RWPE1 (cell line): ENCODE data around the gene METTL18.

ENCODE experiments used
- CTCF ChIA-PET: fragments of 350-600 bp; sonication (Branson Sonifier 250); formaldehyde crosslinking; extraction: SDS; loops from one replicate; lab custom pipeline; 2021; lab: Yijun Ruan, JAX
- POLR2A ChIA-PET: fragments of 400-600 bp; formaldehyde crosslinking; extraction: SDS; loops from one replicate; lab custom pipeline; 2020; ENCODE audit warnings: antibody characterized with exemption; ENCODE audit not compliant: low non-redundant PET; lab: Yijun Ruan, JAX
- DNase-seq: peaks from one replicate; pipeline ENCODE4 v3.0.0; 2012; ENCODE audit warnings: low spot score
- H3K27ac ChIP-seq: fragments of 450-650 bp; 2 replicates; pipeline ENCODE4 v1.5.1; 2017
- CTCF ChIP-seq: fragments of 450-650 bp; conservative IDR thresholded peaks from 2 replicates; pipeline ENCODE4 v1.5.1; 2017; ENCODE audit warnings: low read depth, mild to moderate bottlenecking

METTL18 gene

GRCh38 chr1:169794530-169795416 lies at the start of gene METTL18:
Gene METTL18 (minus strand): TSS chr1:169794907. CDS start chr1:169793695, 1,212 bp downstream.
- TF ChIP-seq CTCF, result no peak
- H3K27ac ChIP-seq, result peak within 1 kb of the TSS; percentile 83
- DNase-seq, result peak; percentile 95
- CTCF ChIA-PET, result interaction anchor here (0.6 to 0.7 kb wide), 2 partner anchors 25 to 194 kb away, joined by 3 read pairs; no protein-coding TSS in a partner anchor
- POLR2A ChIA-PET, result interaction anchor here (0.6 kb wide), 1 partner anchor 12 kb away, joined by 3 read pairs; no protein-coding TSS in a partner anchor

GRCh38 chr1:169838942-169839341 lies 44.2 kb upstream of the METTL18 start:
- no peak for DNase-seq
- H3K27ac ChIP-seq, result no peak overlapping the region
- CTCF ChIA-PET, result no interaction called here
- TF ChIP-seq CTCF, result no peak
- POLR2A ChIA-PET, result no interaction called here

GRCh38 chr1:169836198-169836597 lies 41.5 kb upstream of the METTL18 start:
- no peak overlapping the region for H3K27ac ChIP-seq
- DNase-seq, result no peak
- TF ChIP-seq CTCF, result no peak
- ChIA-PET POLR2A (no interaction called here), CTCF (interaction anchor here (0.8 kb wide), 1 partner anchor 1409 kb away, joined by 3 read pairs; no protein-coding TSS in a partner anchor)

GRCh38 chr1:169835647-169836046 lies 40.9 kb upstream of the METTL18 start:
- DNase-seq, result no peak
- ChIA-PET POLR2A (no interaction called here), CTCF (interaction anchor here (0.8 kb wide), 1 partner anchor 1410 kb away, joined by 3 read pairs; no protein-coding TSS in a partner anchor)
- TF ChIP-seq CTCF, result no peak
- H3K27ac ChIP-seq, result no peak overlapping the region

GRCh38 chr1:169834869-169835268 lies 40.2 kb upstream of the METTL18 start:
- ChIA-PET POLR2A (no interaction called here), CTCF (no interaction called here)
- DNase-seq, result no peak
- no peak overlapping the region for H3K27ac ChIP-seq
- TF ChIP-seq CTCF, result no peak

GRCh38 chr1:169833179-169833901 lies 38.6 kb upstream of the METTL18 start:
- CTCF ChIA-PET, result interaction anchor here (0.5 to 0.6 kb wide), 4 partner anchors 119 to 1490 kb away, joined by 3 read pairs; no protein-coding TSS in a partner anchor

More at GRCh38 chr1:169833179-169833901, 38.6 kb upstream of the METTL18 start:
- H3K27ac ChIP-seq, result no peak overlapping the region
- DNase-seq, result no peak
- TF ChIP-seq CTCF, result no peak
- POLR2A ChIA-PET, result no interaction called here
